Right cardiac atrium (tissue), 5 donors: ENCODE data around the gene RNPC3. TPM values are rescaled to one million over a fixed set of nuclear protein-coding genes. Genes with fewer than 3 reads are reported as not detected.

Experiments used
- polyA plus RNA-seq: library from polyadenylated mRNA; stranded (reverse); fragments of 200-250 nt; gene quantifications from one replicate; pipeline ENCODE4 v1.2.3, GENCODE V29; 2013
- total RNA-seq, 4 donors: library from RNA; stranded (reverse); fragmentation: NEBNext Ultra II Directional; extraction: Animal tissue kit (Norgen Biotek cat#: 25700); gene quantifications; one replicate each; pipeline ENCODE4 v1.2.1, GENCODE V29; 2021
- donor health status: healthy with polysubstance abuse.
- donor health status: DM: no; HTN: yes; CAD: no.
- donor health status: DM: no; HTN: no; CAD: no.
- donor health status: DM: no; HTN: yes; CAD: no; lungs with severe emphysema.
- donor health status: DM: yes; HTN: yes; CAD: no.

RNPC3 gene
- total and polyA plus RNA-seq, 5 donors, result 23.9 to 31.7 (median 26.9) TPM

Other genes starting within 250 kb of the RNPC3 start
- 10 to 100 TPM; 27.4 to 43.7 (median 37.4) TPM for gene AMY2B, start 45.9 kb downstream of the RNPC3 start, total RNA-seq
- 20.8 TPM for gene AMY2B, start 45.9 kb downstream of the RNPC3 start, polyA plus RNA-seq
- under 1 TPM in 1 of 4 donors, not detected in 3; 0.36 TPM for gene AMY2A, start 91.7 kb downstream of the RNPC3 start, total RNA-seq
- not detected for gene AMY2A, start 91.7 kb downstream of the RNPC3 start, polyA plus RNA-seq
- gene AMY1A, start 130.1 kb downstream of the RNPC3 start, total RNA-seq, result not detected
- not detected for gene AMY1A, start 130.1 kb downstream of the RNPC3 start, polyA plus RNA-seq
- not detected for gene AMY1B, start 170.5 kb downstream of the RNPC3 start, total RNA-seq
- not detected for gene AMY1B, start 170.5 kb downstream of the RNPC3 start, polyA plus RNA-seq
- gene AMY1C, start 224.2 kb downstream of the RNPC3 start, total RNA-seq, result not detected
- not detected for gene AMY1C, start 224.2 kb downstream of the RNPC3 start, polyA plus RNA-seq